HG03196 (cell line): ENCODE data around the gene CHSY3.

ENCODE experiments used
- ATAC-seq: cut with Tn5 transposase; IDR thresholded peaks from one replicate; pipeline ENCODE4 v1.9.1; 2021; ENCODE audit not compliant: unreplicated experiment

Gene CHSY3

DNA sequence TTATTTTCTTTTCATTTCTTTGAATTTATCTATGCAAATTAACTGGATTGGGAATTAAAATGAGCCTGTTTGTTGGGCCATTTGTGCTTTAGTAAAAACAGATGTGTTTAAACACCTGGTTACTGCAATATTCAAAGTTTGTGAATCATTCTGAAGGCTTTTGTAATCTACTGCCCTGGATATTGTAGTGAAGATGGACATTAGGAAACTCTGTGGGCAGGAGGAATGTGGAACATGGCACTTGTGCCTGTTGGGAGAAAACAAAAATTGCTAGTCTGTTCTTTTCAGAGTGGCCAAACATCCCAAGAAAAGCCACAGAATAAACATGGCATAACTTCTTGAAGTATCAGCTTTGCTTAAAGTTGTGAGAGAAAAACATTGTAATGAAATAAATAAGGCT, 40.8 kb downstream of the CHSY3 start:
- no peak for ATAC-seq

DNA sequence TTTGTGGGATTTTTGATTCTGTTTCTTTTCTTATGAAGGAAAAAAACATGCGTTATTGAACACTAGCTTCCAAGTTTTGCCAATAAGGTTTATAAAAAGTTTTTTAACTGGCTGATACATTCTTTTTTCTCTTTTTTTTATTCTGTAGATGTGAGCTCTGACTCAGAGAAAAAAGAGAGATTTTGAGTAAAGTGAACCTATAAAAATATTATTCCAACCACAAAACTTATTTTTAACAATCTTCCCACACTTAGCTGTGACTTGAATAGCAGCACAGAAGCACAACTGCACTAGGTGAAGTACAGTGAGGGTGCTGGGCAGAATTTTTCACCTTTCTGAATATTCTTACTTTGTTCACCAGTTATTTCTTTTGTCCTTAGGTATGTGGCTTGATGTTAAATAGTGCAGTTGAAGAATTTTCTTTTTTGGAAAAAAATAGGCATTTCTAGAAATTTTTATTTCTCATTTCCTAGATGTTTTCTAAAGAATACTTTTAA, 41.6 kb downstream of the CHSY3 start:
- no peak for ATAC-seq

DNA sequence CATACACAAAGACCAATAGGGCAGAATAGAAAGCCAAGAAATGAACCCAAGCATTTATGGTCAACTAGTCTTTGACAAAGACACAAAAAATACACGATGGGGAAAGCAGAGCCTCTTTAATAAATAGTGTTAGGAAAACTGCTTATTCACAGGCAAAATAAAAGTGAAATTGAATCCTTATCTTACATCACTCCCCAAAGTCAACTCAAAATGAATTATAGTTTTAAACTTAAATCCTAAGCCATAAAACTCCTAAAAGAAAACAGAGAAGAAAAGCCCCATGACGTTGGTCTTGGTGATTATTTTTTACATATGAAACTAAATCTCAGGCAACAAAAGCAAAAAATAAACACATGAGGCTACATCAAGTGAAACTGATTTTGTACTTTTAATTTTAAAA, 46.8 kb downstream of the CHSY3 start:
- ATAC-seq: no peak

DNA sequence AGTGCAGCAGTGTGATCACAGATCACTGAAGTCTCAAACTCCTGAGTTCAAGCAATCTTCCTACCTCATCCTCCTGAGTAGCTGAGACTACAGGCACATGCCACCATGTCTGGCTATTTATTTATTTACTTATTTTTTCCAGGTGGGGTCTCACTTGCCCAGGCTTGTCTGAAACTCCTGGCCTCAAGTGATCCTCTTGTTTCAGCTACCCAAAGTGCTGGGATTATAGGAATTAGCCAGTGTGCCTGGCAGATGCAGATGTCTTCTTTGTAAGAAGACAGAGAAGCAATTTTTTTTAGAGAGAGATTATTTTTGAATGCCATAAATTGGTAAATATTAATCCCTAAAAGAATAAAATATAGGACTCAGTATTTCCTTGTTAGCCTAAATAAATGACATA, 54.3 kb downstream of the CHSY3 start:
- no peak for ATAC-seq

DNA sequence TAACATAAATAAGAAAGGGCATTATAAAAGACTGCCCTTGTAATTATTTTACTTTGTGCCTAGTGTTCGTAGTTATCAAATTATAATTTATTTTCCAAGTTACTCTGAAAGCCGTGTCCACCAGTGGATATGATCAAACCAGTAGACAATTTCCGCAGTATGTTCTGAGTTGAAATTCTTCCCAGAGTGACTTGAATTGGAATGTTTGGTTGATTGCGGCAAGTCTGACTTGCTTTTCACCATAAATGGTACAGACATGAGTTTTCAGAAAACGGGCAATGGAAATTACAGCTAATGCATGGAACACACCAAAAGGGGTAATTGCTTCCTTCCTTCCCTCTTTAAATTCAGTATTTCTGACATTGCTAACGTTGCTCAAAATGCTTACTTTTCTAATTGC, 56.6 kb downstream of the CHSY3 start:
- no peak for ATAC-seq

DNA sequence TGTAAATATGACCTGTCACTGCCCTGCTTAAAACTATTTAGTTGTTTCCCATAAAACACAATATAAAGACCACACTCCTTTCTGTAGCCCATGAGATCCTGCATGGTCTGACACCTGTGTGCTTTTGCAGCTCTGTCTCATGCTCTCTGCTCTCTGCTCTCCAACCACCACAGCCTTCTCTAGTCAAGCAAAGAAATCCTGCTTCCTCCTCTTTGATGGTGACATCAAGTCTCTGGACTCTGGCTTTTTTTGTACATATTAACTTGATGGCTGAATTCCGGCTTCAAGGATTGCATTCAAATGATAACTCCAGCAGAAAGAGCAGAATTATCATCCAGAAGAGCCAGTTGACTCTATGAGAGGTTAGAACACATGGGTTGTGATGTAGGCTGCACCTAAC, 58.2 kb downstream of the CHSY3 start:
- ATAC-seq: no peak

DNA sequence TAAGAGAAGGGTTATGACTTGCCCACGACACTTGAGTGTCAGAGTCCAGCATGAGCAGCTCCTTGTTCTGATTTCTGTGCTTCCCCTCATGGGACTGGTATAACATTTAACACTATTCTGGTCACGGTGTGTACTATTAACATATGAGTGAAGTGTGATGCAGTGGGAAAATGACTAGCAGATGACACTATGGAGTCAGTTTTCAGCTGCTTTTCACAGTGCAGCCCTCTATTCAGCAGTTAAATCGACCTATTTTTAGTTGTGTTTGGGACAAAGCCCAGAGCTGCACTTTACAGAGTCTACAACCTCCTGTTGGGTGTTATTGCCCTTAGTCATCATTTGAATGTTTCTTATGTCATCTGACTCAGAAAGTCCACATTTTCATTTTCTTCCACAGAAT, 59.1 kb downstream of the CHSY3 start:
- no peak for ATAC-seq

DNA sequence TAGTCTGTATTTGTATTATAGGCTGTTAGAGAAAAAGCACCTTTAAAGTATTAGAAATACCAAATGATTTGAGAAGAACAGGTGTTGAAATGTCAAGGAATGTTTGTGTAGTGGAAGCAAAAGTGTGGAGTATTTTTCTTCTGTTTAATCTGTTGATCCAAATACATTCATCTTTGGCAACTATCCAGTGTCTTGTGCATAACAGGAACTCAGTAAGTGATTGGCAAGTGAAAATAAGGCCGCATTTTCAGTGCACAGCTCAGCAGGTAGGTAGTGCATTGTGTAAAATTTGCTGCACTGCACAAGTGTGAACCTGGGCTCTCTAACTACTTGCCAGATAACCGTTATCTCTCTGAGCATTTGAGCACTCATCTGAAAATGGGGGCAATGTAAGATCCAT, 61.8 kb downstream of the CHSY3 start:
- no peak for ATAC-seq

DNA sequence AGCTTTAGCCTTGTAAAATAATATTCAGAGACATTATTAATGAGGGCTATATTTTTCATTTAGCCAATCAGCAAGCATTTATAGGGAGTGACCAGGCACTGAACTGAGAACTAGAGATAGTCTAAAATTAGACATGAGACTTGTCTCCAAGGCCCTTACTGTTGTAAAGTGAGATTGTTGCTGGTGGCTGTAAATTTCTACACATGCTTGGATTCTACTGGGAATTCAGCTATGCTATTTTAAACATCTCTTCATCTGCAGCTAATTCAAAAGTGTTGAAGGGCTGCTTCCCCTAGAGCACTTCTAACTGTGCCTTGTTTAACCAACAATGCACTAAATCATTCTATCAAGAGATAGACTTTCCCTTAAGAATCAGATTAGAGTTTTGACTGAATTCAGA, 67.4 kb downstream of the CHSY3 start:
- ATAC-seq: no peak

DNA sequence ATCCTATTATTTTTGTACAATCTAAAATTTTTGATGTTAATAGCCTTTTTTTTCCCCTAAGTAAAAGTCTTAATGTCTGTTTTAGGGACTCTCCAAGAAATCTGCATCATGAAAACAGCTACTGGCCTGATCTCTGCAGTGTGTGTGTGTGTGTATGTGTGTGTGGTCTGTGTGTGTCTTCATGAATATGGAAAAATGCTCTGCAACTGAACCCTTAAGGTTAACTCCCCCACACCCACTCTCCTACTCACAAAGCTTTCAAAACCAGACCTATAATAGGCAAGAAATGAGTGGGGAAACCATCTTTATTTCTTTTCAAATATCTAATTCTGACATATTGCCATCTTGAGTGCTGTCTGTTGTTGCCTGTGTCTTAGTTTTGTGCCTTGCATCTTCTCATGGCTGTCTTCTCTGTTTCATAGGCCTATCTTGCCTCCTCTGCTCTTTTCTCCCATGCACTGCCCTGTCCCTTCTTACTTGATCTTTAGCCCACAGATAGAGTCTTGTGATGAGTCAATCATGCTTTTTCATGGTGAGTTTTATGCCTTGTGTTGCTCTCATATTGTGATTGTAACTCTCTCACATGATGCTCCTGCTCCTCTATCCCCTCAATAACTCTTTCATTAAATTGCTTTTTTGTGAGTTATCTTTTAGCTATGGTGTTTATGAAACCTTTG, 68.3 kb downstream of the CHSY3 start:
- ATAC-seq: no peak

DNA sequence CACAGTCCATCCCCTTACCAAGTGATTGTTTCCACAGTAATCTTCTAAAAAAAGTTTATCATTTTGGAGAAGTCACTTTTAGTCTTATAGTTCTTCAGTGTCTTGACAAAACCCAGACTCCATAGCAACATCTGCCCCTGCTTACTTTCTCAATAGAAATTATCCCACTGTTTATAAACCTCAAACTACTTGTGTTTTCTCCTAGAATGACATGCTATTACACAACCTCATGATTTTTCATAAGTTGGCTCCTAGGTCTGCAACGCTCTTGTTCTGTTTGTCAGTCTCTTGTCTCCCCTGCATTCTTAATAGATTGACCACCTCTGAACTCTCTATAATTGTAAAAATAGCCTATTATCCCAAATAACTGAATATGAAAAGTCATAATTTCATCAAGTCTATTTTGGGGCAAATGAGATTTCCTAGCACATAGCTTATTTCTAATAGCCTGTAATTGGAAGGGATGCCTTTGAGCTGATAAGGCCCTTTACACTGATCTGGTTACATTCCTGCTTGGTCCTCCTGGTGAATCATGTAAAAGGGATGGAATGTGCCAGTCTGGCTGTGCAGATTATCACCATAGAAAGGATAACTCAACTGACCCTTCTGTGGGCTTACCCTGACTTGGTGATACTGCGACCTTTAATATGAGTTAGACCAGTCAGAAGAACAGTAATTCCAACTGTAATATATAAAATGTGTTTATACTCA, 69.6 kb downstream of the CHSY3 start:
- ATAC-seq: no peak

DNA sequence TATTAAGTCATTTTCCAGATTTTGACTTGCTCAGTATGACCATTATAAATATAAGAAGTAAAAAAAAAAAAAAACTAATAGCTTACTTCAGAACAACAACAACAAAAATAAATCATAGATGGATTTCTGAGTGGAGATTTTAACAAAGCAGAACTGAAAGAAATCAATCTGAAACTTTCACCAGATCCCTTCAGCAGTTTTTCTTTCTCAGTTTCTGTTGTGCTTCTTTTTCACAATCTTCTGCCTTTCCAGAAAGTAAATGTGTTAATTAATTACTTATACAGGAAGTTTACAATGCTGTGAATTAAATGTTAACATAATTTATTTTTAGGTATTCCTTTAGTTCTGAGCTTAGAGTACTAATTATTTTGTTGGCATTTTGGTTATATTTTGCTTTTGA, 73.5 kb downstream of the CHSY3 start:
- ATAC-seq: peak; percentile 92

DNA sequence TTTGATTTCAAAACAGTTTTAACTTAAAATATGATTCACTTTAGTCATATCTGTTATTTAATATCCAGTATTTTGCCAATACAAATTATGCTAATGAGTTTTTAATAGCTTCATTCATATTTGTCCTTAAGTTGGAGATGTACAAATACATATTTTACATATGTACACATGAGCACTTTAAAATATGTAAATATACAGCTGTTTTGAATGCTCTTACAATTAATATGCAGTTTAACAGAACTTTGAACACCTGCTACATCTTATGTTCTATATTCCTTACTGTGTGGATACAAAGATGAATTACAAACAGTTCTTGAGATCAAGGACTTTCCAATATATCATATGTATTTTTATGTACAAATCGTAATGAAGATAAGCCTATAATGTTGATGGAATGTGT, 74.0 kb downstream of the CHSY3 start:
- peak; percentile 4 for ATAC-seq

DNA sequence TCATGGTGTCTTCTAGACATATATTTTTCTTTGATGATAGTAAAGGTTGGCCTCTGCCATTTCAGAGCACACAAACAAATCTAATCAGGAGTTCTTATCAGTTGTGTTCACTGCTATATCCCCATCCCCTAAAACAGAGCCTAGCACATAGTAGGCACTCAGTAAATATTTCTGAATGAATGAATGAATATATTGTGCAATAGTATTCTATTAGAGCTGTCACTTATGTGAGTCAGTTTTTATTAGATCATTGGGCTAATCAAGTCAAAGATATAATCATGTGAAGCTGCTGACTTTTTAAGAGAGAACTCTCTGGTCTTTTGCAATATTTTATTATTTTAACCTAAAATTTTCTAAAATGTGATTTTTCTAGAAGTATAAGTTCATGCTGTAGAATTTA, 84.2 kb downstream of the CHSY3 start:
- ATAC-seq: no peak

DNA sequence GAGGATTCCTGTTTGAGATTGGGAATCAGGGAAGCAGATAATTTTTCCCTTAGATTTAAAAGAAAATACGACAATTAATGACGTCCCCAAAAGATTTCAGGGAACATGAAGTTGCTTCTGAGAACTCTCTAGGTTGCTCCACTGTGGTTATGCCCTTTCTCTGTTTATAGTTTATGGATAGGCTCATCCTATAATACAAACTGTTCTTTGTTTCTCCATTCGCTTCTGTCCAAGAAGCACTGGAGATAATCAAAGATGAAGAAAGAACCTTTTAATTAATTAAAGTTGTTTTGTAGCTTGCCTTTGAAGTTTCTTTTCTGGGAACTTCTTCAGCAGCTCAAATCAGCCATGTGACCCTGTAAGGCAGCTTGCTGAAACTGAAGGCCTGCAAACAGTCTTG, 87.5 kb downstream of the CHSY3 start:
- ATAC-seq: no peak

DNA sequence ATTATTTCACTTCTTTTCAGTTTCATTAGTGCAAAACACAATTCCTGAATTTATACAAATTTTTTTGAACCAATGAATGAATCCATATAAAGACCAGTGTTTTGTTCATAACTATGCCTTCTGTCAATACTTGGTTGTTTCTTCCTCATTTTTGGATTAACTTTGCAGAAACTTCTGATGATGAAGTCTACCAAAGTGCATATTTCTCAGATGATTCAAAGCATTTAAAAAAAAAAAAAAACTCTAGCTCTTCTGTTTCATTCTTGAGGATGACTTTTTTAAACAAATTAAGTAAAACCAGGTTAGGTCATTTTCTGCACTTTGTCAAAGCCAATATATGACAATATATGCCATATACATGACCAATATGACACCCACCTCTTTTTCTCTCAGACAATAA, 92.6 kb downstream of the CHSY3 start:
- no peak for ATAC-seq

DNA sequence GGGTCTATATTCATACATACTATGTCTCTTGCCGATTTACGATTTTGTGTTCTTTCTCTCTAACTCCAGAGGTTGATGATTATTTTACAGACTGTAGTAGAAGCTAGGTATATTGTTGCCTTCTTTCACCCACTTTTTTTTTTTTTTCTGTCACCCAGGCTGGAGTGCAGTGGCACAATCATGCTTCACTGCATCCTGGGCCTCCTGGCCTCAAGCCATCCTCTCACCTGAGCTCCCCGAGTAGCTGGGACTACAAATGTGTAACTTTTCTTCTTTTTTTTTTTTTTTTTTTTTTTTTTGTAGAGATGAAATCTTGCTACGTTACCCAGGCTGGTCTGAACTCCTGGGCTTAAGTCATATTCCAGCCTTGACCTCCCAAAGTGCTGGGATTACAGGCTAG, 96.2 kb downstream of the CHSY3 start:
- ATAC-seq: no peak

DNA sequence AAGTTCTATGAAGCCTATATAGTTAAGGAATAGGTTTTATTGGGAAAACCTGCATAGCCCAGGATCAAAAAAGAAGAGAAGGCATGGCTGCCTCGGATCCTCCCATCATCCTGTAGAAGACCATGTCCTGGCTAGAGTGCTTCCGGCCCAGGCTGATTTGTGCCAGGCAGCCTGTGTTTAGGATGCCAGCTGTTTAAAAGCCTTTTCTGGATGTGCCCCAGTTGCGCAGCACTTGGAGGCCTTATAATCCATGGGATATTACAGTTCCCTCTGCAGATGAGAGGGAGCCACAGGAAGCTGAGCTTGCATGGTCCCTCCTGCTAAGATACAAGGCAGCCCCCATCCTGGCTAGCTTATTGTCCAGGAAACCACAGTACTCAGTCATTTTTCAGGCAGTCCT, 97.9 kb downstream of the CHSY3 start:
- no peak for ATAC-seq

DNA sequence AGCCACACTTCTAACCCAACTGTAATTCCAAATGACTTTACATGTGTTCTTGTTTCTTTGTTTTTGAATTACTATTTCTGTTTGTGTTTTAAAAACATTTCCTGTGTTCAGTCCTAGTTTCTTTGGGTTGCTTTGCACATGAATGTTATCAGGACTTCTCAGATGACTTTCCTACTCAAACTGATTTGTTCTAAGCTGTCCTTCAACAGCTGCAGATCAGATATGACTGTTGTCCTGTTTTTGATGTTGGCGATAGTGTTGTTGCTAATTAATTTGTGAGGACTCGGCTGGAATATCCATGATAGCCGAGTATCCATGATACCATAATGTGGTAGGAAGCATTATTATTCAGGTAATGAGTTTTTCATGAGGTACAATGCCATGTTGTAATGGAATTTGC, 98.6 kb downstream of the CHSY3 start:
- no peak for ATAC-seq

DNA sequence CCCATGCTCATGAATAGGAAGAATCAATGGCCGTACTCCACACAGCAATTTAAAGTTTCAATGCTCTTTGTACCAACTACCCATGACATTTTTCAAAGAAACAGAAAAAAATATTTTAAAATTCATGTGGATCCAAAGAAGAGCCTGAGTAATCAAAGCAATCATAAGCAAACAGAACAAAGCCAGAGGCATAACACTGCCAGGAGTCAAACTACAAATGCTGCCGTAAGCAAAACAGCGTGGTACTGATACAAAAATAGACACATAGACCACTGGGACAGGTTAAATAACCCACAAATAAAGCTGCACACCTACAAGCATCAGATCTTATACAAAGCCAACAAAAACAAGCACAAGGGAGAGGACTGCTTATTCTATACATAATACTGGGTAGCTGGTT, 107.7 kb downstream of the CHSY3 start:
- ATAC-seq: no peak

DNA sequence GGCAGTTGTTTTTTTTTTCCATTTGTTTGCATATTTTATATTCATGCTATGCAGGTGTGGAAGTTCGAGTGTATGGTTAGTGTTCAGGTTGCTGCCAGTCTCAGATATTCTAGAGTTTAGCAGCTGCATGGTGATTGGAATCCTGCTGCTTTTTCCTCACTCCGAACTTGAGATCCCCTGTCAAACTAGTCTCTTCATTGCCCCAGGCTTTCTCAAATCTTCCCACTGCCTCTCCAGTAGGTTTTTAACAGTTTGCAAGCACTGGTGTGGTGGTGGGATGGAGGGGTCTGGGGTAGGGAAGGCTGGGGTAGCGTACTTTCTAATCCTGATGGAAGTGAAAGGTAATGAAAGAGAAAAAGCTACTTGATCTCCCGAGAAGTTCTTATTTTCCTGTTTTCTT, 112.9 kb downstream of the CHSY3 start:
- no peak for ATAC-seq

DNA sequence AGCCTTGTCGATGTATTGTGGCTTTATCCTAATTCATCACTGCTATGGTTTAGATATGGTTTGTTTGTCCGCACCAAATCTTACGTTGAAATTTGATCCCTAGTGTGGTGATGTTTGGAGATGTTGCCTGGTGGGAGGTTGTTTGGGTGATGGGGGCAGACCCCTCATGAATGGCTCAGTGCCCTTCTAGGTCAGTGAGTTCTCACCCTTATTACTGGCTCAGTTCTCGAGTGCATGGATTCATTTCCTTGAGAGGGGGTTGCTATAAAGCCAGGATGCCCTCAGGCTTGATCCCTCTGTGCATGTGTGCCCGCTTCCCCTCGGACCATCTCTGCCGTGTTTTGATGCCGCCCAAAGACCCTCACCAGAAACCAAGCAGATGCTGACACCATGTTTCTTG, 114.4 kb downstream of the CHSY3 start:
- ATAC-seq: no peak

DNA sequence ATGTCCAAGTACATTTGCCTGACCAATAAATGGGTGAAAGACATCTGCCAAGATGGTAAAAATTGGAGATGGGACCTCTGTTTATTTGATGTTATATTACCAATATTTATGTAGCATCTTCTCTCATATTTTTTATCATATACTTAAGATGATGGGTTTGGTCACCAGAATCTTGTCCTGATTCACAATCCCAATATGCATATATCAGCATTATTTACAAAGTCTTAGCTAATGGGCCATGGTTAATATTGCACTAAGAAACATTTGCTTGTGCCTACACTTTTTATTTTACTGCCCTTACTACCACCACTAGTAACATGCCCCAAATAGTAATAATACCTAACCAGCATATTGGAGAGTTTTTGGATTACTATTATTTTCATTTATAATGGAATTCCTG, 116.7 kb downstream of the CHSY3 start:
- ATAC-seq: no peak
